Activated B cell treated with CpG ODN at 0.5 μM for 24 hours (primary cell): ENCODE measurements around the gene SDHD. TPM values are rescaled to one million over a fixed set of nuclear protein-coding genes. Genes with fewer than 3 reads are reported as not detected.

ENCODE experiments used
- ATAC-seq: fragments of 200-7000 bp; cut with Tn5 transposase; one replicate; pipeline ENCODE4 v1.10.0; 2021; ENCODE audit warnings: low read depth, mild to moderate bottlenecking, moderate library complexity
- CTCF ChIA-PET: fragments of 350-600 bp; sonication (Branson Sonifier 250); formaldehyde crosslinking; loops from one replicate; lab custom pipeline; 2021; ENCODE audit warnings: antibody characterized with exemption; lab: Charles Lee
- POLR2A ChIA-PET: fragments of 350-600 bp; sonication (Branson Sonifier 250); formaldehyde crosslinking; loops from one replicate; lab custom pipeline; 2021; ENCODE audit warnings: antibody characterized with exemption; lab: Charles Lee
- DNase-seq: peaks from one replicate; pipeline ENCODE4 v3.0.0; 2022
- H3K27ac Mint-ChIP-seq: one replicate; pipeline ENCODE4 v1.8.0; 2020; ENCODE audit warnings: mixed read lengths
- H3K27me3 Mint-ChIP-seq: one replicate; pipeline ENCODE4 v1.8.0; 2021; ENCODE audit warnings: mixed read lengths
- H3K36me3 Mint-ChIP-seq: one replicate; pipeline ENCODE4 v1.8.0; 2021; ENCODE audit warnings: low read depth, mixed read lengths
- H3K4me1 Mint-ChIP-seq: one replicate; pipeline ENCODE4 v1.8.0; 2021; ENCODE audit warnings: mixed read lengths
- H3K4me3 Mint-ChIP-seq: one replicate; pipeline ENCODE4 v1.8.0; 2020; ENCODE audit warnings: mild to moderate bottlenecking, mixed read lengths
- H3K9me3 Mint-ChIP-seq: one replicate; pipeline ENCODE4 v1.8.0; 2020; ENCODE audit warnings: mixed read lengths
- CTCF ChIP-seq: fragments of 200-600 bp; IDR thresholded peaks from one replicate; pipeline ENCODE4 v1.8.0; 2022; ENCODE audit warnings: antibody characterized with exemption, mild to moderate bottlenecking
- intact Hi-C: fragments of 100-400 bp; cut with micrococcal nuclease; formaldehyde crosslinking; loops from one replicate; pipeline ENCODE4 v1.15.1; 2024
- total RNA-seq: library from RNA; stranded (reverse); gene quantifications from 2 replicates; pipeline ENCODE4 v1.2.3, GENCODE V29; 2022

The SDHD gene
- total RNA-seq, 1 donor from 2014 or later = 79.9 TPM

GRCh38 chr11:112100462-112100861 is 13.8 kb downstream of the SDHD start:
- no peaks in the 10 kb centered on the region for H3K9me3 Mint-ChIP-seq
- DNase-seq = no peak
- no peak overlapping the region for H3K27ac Mint-ChIP-seq
- intact Hi-C loops = no loop called here
- POLR2A ChIA-PET = no interaction called here
- H3K4me1 Mint-ChIP-seq = no peaks in the 10 kb centered on the region
- H3K36me3 Mint-ChIP-seq = peaks cover 28% of the 10 kb centered on the region
- no peaks in the 10 kb centered on the region for H3K27me3 Mint-ChIP-seq
- no peak overlapping the region for H3K4me3 Mint-ChIP-seq
- no peak for ATAC-seq
- TF ChIP-seq CTCF = no peak
- CTCF ChIA-PET = no interaction called here

- Mint-ChIP-seq H3K9me3 (no peaks in the 10 kb centered on the region), H3K36me3 (peaks cover 8% of the 10 kb centered on the region), H3K4me3 (no peak overlapping the region), H3K27me3 (no peaks in the 10 kb centered on the region), H3K27ac (no peak overlapping the region), H3K4me1 (no peaks in the 10 kb centered on the region)
- ATAC-seq (no peak), DNase-seq (no peak)
- intact Hi-C loops = no loop called here
- TF ChIP-seq CTCF = no peak
- ChIA-PET CTCF (interaction anchor here (0.8 kb wide), 1 partner anchor 9 kb away, joined by 4 read pairs; no protein-coding TSS in a partner anchor), POLR2A (no interaction called here)
Observed at GRCh38 chr11:112103446-112103845, 16.8 kb downstream of the SDHD start.

GRCh38 chr11:112106070-112106469 is 19.4 kb downstream of the SDHD start:
- POLR2A ChIA-PET = no interaction called here
- no peaks in the 10 kb centered on the region for H3K4me1 Mint-ChIP-seq
- TF ChIP-seq CTCF = no peak
- H3K27me3 Mint-ChIP-seq = no peaks in the 10 kb centered on the region
- CTCF ChIA-PET = no interaction called here
- no peak overlapping the region for H3K4me3 Mint-ChIP-seq
- no peaks in the 10 kb centered on the region for H3K9me3 Mint-ChIP-seq
- H3K36me3 Mint-ChIP-seq = peaks cover 4% of the 10 kb centered on the region
- no peak for ATAC-seq
- intact Hi-C loops = no loop called here
- no peak overlapping the region for H3K27ac Mint-ChIP-seq
- DNase-seq = no peak

GRCh38 chr11:112113539-112114457 is 27.1 kb downstream of the SDHD start:
- H3K36me3 Mint-ChIP-seq = no peaks in the 10 kb centered on the region
- H3K27me3 Mint-ChIP-seq = no peaks in the 10 kb centered on the region
- H3K4me3 Mint-ChIP-seq = no peak overlapping the region
- intact Hi-C loops = loop anchor here (1.0 to 5.0 kb wide), 3 partner anchors 62 to 1174 kb away; partner anchors contain the start of gene BCO2
- no peaks in the 10 kb centered on the region for H3K9me3 Mint-ChIP-seq
- POLR2A ChIA-PET = interaction anchor here (0.6 to 0.7 kb wide), 4 partner anchors 8 to 1201 kb away, joined by 3 to 5 read pairs (median 4); partner anchors contain the start of gene TTC12
- ATAC-seq = peak; percentile 56
- peak; percentile 70 for TF ChIP-seq CTCF
- CTCF ChIA-PET = interaction anchor here (0.7 to 3.0 kb wide), 10 partner anchors 10 to 230 kb away, joined by 3 to 26 read pairs (median 3); no protein-coding TSS in a partner anchor
- H3K27ac Mint-ChIP-seq = no peak overlapping the region
- peaks cover 2% of the 10 kb centered on the region for H3K4me1 Mint-ChIP-seq
- no peak for DNase-seq

GRCh38 chr11:112114460-112114859 is 27.8 kb downstream of the SDHD start:
- no peak for ATAC-seq
- no peak for DNase-seq
- Mint-ChIP-seq H3K27ac (no peak overlapping the region), H3K27me3 (no peaks in the 10 kb centered on the region), H3K9me3 (no peaks in the 10 kb centered on the region), H3K4me1 (peaks cover 2% of the 10 kb centered on the region), H3K4me3 (no peak overlapping the region), H3K36me3 (no peaks in the 10 kb centered on the region)
- no peak for TF ChIP-seq CTCF
- intact Hi-C loops = loop anchor here (5.0 kb wide), 1 partner anchor 1173 kb away; no protein-coding TSS in a partner anchor
- ChIA-PET POLR2A (no interaction called here), CTCF (interaction anchor here (0.9 to 3.0 kb wide), 4 partner anchors 12 to 176 kb away, joined by 3 to 26 read pairs (median 4); no protein-coding TSS in a partner anchor)
